ENCODE measurements around the gene C1orf74.

C1orf74 gene

DNA sequence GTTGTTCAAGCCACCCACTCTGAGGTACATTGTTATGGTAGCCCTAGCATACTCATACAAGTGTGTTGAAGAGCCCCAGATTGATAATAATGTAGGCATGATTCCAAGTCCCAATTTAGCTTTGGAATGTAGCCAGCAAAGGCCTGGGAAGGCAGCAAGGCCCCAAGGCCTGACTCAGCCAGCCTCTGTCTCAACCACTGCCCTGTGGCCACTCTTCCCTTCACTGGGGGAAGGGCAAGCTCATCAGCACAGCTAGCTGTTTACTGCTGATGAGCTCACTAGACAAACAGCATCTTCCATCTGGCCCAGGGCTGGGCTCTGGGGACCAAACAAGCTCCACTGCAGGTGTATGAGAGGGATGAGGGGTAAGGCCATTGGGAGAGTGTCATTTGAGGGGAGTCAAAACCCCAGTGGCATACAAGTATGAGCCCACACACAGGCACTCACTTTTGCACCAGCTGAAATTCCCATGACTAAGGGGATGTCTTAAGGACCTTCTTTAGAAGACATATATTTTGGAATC, 23.8 kb upstream of the C1orf74 start:
- H3K4me2 ChIP-seq (ENCODE audit: low read length) = no peak overlapping the region
- H3F3A ChIP-seq (ENCODE audit: insufficient read depth, low read length) = no peaks in the 10 kb centered on the region
- no peaks in the 10 kb centered on the region for H3K27me3 ChIP-seq (ENCODE audit: insufficient read depth, low read length)
- TF ChIP-seq, protein P1, sequence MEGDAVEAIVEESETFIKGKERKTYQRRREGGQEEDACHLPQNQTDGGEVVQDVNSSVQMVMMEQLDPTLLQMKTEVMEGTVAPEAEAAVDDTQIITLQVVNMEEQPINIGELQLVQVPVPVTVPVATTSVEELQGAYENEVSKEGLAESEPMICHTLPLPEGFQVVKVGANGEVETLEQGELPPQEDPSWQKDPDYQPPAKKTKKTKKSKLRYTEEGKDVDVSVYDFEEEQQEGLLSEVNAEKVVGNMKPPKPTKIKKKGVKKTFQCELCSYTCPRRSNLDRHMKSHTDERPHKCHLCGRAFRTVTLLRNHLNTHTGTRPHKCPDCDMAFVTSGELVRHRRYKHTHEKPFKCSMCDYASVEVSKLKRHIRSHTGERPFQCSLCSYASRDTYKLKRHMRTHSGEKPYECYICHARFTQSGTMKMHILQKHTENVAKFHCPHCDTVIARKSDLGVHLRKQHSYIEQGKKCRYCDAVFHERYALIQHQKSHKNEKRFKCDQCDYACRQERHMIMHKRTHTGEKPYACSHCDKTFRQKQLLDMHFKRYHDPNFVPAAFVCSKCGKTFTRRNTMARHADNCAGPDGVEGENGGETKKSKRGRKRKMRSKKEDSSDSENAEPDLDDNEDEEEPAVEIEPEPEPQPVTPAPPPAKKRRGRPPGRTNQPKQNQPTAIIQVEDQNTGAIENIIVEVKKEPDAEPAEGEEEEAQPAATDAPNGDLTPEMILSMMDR (IDR thresholded peaks at IDR 0.05; ENCODE audit: low read length) = no peak
- H3K36me3 ChIP-seq (ENCODE audit: insufficient read depth, low read length) = no peaks in the 10 kb centered on the region
- H3K9me2 ChIP-seq (ENCODE audit: low read depth, low read length) = no peaks in the 10 kb centered on the region
- no peak overlapping the region for H2AFZ ChIP-seq (ENCODE audit: low read length)
- peaks cover 4% of the 10 kb centered on the region for H3K4me1 ChIP-seq (ENCODE audit: insufficient read depth, low read length, severe bottlenecking)
- H3K79me2 ChIP-seq (ENCODE audit: insufficient read depth, low read length) = no peaks in the 10 kb centered on the region
- H3K9me3 ChIP-seq (ENCODE audit: low read length) = no peaks in the 10 kb centered on the region
- no peak overlapping the region for H3K27ac ChIP-seq (ENCODE audit: low read depth, low read length, poor library complexity, severe bottlenecking)
- no peak overlapping the region for H3K4me3 ChIP-seq (ENCODE audit: low read depth, low read length, poor library complexity, severe bottlenecking)
- no peak overlapping the region for H3K9ac ChIP-seq (ENCODE audit: low read length)
- no peaks in the 10 kb centered on the region for H4K20me1 ChIP-seq (ENCODE audit: insufficient read depth, low read length)

- Histone ChIP-seq H3K4me3 (ENCODE audit: low read depth, low read length, poor library complexity, severe bottlenecking) (no peak overlapping the region), H4K20me1 (ENCODE audit: insufficient read depth, low read length) (no peaks in the 10 kb centered on the region), H3K9ac (ENCODE audit: low read length) (no peak overlapping the region), H2AFZ (ENCODE audit: low read length) (no peak overlapping the region), H3K4me1 (ENCODE audit: insufficient read depth, low read length, severe bottlenecking) (peaks cover 4% of the 10 kb centered on the region), H3K9me2 (ENCODE audit: low read depth, low read length) (no peaks in the 10 kb centered on the region), H3F3A (ENCODE audit: insufficient read depth, low read length) (no peaks in the 10 kb centered on the region), H3K27ac (ENCODE audit: low read depth, low read length, poor library complexity, severe bottlenecking) (no peak overlapping the region), H3K36me3 (ENCODE audit: insufficient read depth, low read length) (no peaks in the 10 kb centered on the region), H3K4me2 (ENCODE audit: low read length) (no peak overlapping the region), H3K27me3 (ENCODE audit: insufficient read depth, low read length) (no peaks in the 10 kb centered on the region), H3K9me3 (ENCODE audit: low read length) (no peaks in the 10 kb centered on the region), H3K79me2 (ENCODE audit: insufficient read depth, low read length) (no peaks in the 10 kb centered on the region)
- no peak for TF ChIP-seq EZH2 (IDR thresholded peaks at IDR 0.05; ENCODE audit: borderline replicate concordance, low read length)
- TF ChIP-seq, protein P1 (IDR thresholded peaks at IDR 0.05; ENCODE audit: low read length) = no peak
These were observed 23.1 kb upstream of the C1orf74 start for GRCh38 chr1:209807509-209807908.

DNA sequence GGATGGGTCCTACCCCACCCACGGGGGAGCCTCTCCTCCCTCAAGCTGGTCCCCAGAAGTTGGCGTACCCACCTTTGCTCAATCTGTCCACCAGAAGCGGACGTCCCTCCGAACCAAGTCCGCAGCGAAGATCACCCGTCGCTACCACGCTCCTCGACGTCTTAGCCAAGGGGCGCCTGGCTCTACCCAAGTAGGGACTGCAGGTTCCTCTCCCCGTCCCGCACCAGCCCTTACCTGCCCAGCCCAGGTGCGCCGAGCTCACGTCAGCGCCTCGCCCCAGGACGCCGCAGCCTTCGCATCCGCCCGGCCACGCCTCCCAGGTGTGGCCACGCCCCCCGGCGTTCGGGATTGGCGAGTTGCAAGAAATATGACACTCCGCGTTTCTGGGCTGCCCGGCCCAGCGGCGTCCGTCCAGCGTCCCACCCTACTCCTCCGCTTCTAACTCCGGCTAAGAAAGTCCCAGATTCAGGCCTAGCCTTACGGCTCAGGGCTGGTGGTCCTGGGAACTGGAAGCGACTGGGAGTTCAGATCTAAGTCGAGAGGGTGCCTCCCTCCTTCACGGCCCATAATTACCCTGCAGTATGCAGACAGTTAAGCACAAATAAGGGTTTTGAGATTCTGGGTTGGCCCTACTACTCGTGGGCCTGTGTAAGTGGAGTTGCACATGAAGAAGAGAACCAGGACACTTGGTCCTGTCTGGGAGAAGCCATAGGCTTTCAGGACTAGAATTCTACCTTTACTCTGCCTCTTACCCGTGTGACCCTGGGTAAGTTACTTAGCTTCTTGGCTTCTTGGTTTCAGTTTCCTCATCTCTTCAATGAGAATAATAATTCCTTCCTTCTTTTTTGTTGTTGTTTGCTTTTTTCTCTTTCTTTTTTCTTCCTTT, 21.8 kb upstream of the C1orf74 start, which contains the start of gene IRF6:
Gene IRF6 (minus strand): TSS at position 268 of the 886 bp plus-strand sequence. CDS start 4,729 bp downstream, outside the sequence.
- no peaks in the 10 kb centered on the region for H3K9me2 ChIP-seq (ENCODE audit: low read depth, low read length)
- H3K9me3 ChIP-seq (ENCODE audit: low read length) = no peaks in the 10 kb centered on the region
- TF ChIP-seq, protein P1 (IDR thresholded peaks at IDR 0.05; ENCODE audit: low read length) = no peak
- TF ChIP-seq EZH2 (IDR thresholded peaks at IDR 0.05; ENCODE audit: borderline replicate concordance, low read length) = no peak
- no peaks in the 10 kb centered on the region for H4K20me1 ChIP-seq (ENCODE audit: insufficient read depth, low read length)
- H3K79me2 ChIP-seq (ENCODE audit: insufficient read depth, low read length) = no peaks in the 10 kb centered on the region
- no peak within 1 kb of the TSS for H3K27ac ChIP-seq (ENCODE audit: low read depth, low read length, poor library complexity, severe bottlenecking)
- H3K36me3 ChIP-seq (ENCODE audit: insufficient read depth, low read length) = no peaks in the 10 kb centered on the region
- H3K9ac ChIP-seq (ENCODE audit: low read length) = peak within 1 kb of the TSS; percentile 51
- peaks cover 4% of the 10 kb centered on the region for H3K4me1 ChIP-seq (ENCODE audit: insufficient read depth, low read length, severe bottlenecking)
- H3K4me3 ChIP-seq (ENCODE audit: low read depth, low read length, poor library complexity, severe bottlenecking) = peak within 1 kb of the TSS; percentile 57
- H3K4me2 ChIP-seq (ENCODE audit: low read length) = peak within 1 kb of the TSS; percentile 70
- H3F3A ChIP-seq (ENCODE audit: insufficient read depth, low read length) = no peaks in the 10 kb centered on the region
- peak within 1 kb of the TSS; percentile 39 for H2AFZ ChIP-seq (ENCODE audit: low read length)
- H3K27me3 ChIP-seq (ENCODE audit: insufficient read depth, low read length) = no peaks in the 10 kb centered on the region

Measured in OCI-LY1 (cell line).